IMR-90 (cell line): ENCODE measurements around the gene MICU1. TPM values are rescaled to one million over a fixed set of nuclear protein-coding genes. Genes with fewer than 3 reads are reported as not detected.

Experiments used
- ATAC-seq: fragments of 200-7000 bp; cut with Tn5 transposase; 2 replicates; pipeline ENCODE4 v1.9.1; 2020; ENCODE audit warnings: low read depth, mild to moderate bottlenecking, moderate library complexity
- BruUV-seq: library from RNA; stranded (reverse); fragments of 400-500 nt; replicated peaks from 2 replicates; lab custom pipeline; 2021; lab: Mats Ljungman, UMichigan
- CTCF ChIA-PET: fragments of 300-600 bp; formaldehyde crosslinking; extraction: SDS; loops from one replicate; lab custom pipeline; 2021; ENCODE audit warnings: antibody characterized with exemption; lab: Yijun Ruan, JAX
- POLR2A ChIA-PET: fragments of 300-600 bp; sonication (Branson Sonifier 250); formaldehyde crosslinking; loops from one replicate; lab custom pipeline; 2022; ENCODE audit warnings: antibody characterized with exemption; ENCODE audit not compliant: unreplicated experiment; lab: Charles Lee
- DNase-seq: peaks from one replicate; pipeline ENCODE4 v3.0.0; 2013
- H2AFZ ChIP-seq: replicated peaks from 2 replicates; pipeline ENCODE3; 2013; ENCODE audit warnings: low read length, mild to moderate bottlenecking; ENCODE audit not compliant: poor library complexity
- H2AK5ac ChIP-seq: 2 replicates; pipeline ENCODE4 v1.6.1; 2013; ENCODE audit warnings: low read depth, low read length, inconsistent platforms
- H2AK9ac ChIP-seq: replicated peaks from 2 replicates; pipeline ENCODE3; 2013; ENCODE audit warnings: mild to moderate bottlenecking, low read depth, low read length, moderate library complexity; ENCODE audit not compliant: poor library complexity
- H2BK120ac ChIP-seq: 2 replicates; pipeline ENCODE4 v1.6.1; 2013; ENCODE audit warnings: low read depth, low read length, inconsistent platforms
- H2BK15ac ChIP-seq: 3 replicates; pipeline ENCODE4 v1.6.1; 2013; ENCODE audit warnings: low read depth, low read length, inconsistent platforms
- H2BK20ac ChIP-seq: 2 replicates; pipeline ENCODE4 v1.6.1; 2013; ENCODE audit warnings: low read depth, mild to moderate bottlenecking, inconsistent platforms, low read length, moderate library complexity
- H2BK5ac ChIP-seq: 2 replicates; pipeline ENCODE4 v1.6.1; 2013; ENCODE audit warnings: mild to moderate bottlenecking, low read depth, low read length, inconsistent platforms; ENCODE audit not compliant: poor library complexity, severe bottlenecking
- H3K14ac ChIP-seq: replicated peaks from 2 replicates; pipeline ENCODE4 v1.6.1; 2013; ENCODE audit warnings: low read depth, low read length, inconsistent platforms
- H3K18ac ChIP-seq: 2 replicates; pipeline ENCODE4 v1.6.1; 2013; ENCODE audit warnings: low read depth, low read length, control low read depth
- H3K23ac ChIP-seq: 2 replicates; pipeline ENCODE4 v1.6.1; 2013; ENCODE audit warnings: low read depth, low read length, inconsistent platforms
- H3K27ac ChIP-seq: 2 replicates; pipeline ENCODE4 v1.5.1; 2013; ENCODE audit warnings: mild to moderate bottlenecking, control low read depth, low read length; ENCODE audit not compliant: insufficient read depth
- H3K27me3 ChIP-seq: 2 replicates; pipeline ENCODE4 v1.6.1; 2013; ENCODE audit warnings: low read length; ENCODE audit not compliant: control insufficient read depth, insufficient read depth
- H3K36me3 ChIP-seq: 2 replicates; pipeline ENCODE4 v1.6.1; 2013; ENCODE audit warnings: low read length, mixed read lengths; ENCODE audit not compliant: control insufficient read depth, insufficient read depth
- H3K4ac ChIP-seq: 2 replicates; pipeline ENCODE4 v1.6.1; 2013; ENCODE audit warnings: low read depth, low read length, inconsistent platforms
- H3K4me1 ChIP-seq: 2 replicates; pipeline ENCODE4 v1.6.1; 2013; ENCODE audit warnings: low read length, mixed read lengths; ENCODE audit not compliant: control insufficient read depth, insufficient read depth
- H3K4me2 ChIP-seq: 2 replicates; pipeline ENCODE4 v1.6.1; 2013; ENCODE audit warnings: low read depth, mild to moderate bottlenecking, control low read depth, low read length, moderate library complexity
- H3K4me3 ChIP-seq: 2 replicates; pipeline ENCODE4 v1.5.1; 2013; ENCODE audit warnings: low read depth, mild to moderate bottlenecking, control low read depth, low read length, moderate library complexity; ENCODE audit not compliant: insufficient read depth
- H3K56ac ChIP-seq: 2 replicates; pipeline ENCODE4 v1.6.1; 2013; ENCODE audit warnings: low read length, inconsistent platforms; ENCODE audit not compliant: insufficient read depth; ENCODE audit errors: extremely low read depth
- H3K79me1 ChIP-seq, 2 experiments: 2 replicates each; pipeline ENCODE4 v1.6.1; 2013; ENCODE audit warnings: low read length in 2 of 2, inconsistent platforms in 1 of 2, low read depth in 1 of 2
- H3K9ac ChIP-seq: 2 replicates; pipeline ENCODE4 v1.6.1; 2013; ENCODE audit warnings: low read depth, low read length, control low read depth
- H3K9me1 ChIP-seq: 2 replicates; pipeline ENCODE4 v1.6.1; 2013; ENCODE audit warnings: low read length, inconsistent platforms; ENCODE audit not compliant: insufficient read depth
- H3K9me3 ChIP-seq: 2 replicates; pipeline ENCODE4 v1.6.1; 2013; ENCODE audit warnings: low read length; ENCODE audit not compliant: control insufficient read depth, insufficient read depth
- H4K20me1 ChIP-seq: 2 replicates; pipeline ENCODE4 v1.6.1; 2013; ENCODE audit warnings: low read length, inconsistent platforms; ENCODE audit not compliant: insufficient read depth
- H4K5ac ChIP-seq: 2 replicates; pipeline ENCODE4 v1.6.1; 2013; ENCODE audit warnings: mild to moderate bottlenecking, low read depth, low read length, control low read depth
- H4K8ac ChIP-seq, 2 experiments: 2 replicates each; pipeline ENCODE4 v1.6.1; 2013; ENCODE audit warnings: low read depth in 2 of 2, low read length in 2 of 2, control low read depth in 1 of 2, inconsistent platforms in 1 of 2
- H4K91ac ChIP-seq: 2 replicates; pipeline ENCODE4 v1.6.1; 2013; ENCODE audit warnings: low read depth, low read length, inconsistent platforms; ENCODE audit not compliant: insufficient read depth
- BHLHE40 ChIP-seq: fragments of 150-350 bp; IDR thresholded peaks from 2 replicates; pipeline ENCODE4 v1.6.1; 2016; ENCODE audit warnings: mild to moderate bottlenecking, low read depth, low read length
- CEBPB ChIP-seq: IDR thresholded peaks from 2 replicates; pipeline ENCODE4 v1.6.1; 2012; ENCODE audit warnings: low read depth, low read length, improper control_type of control experiment
- CHD1 ChIP-seq: IDR thresholded peaks from 2 replicates; pipeline ENCODE4 v1.6.1; 2012; ENCODE audit warnings: low read depth, low read length, improper control_type of control experiment
- ELK1 ChIP-seq: fragments of 150-350 bp; IDR thresholded peaks from 2 replicates; pipeline ENCODE4 v1.6.1; 2016; ENCODE audit warnings: low read depth, mild to moderate bottlenecking, low read length, moderate library complexity, borderline replicate concordance
- FOS ChIP-seq: fragments of 150-350 bp; IDR thresholded peaks from 2 replicates; pipeline ENCODE4 v1.6.1; 2016; ENCODE audit warnings: low read depth, low read length
- MXI1 ChIP-seq: IDR thresholded peaks from 2 replicates; pipeline ENCODE4 v1.6.1; 2012; ENCODE audit warnings: low read depth, mild to moderate bottlenecking, low read length, moderate library complexity, borderline replicate concordance
- NFE2L2 ChIP-seq: fragments of 150-350 bp; IDR thresholded peaks from 2 replicates; pipeline ENCODE4 v1.6.1; 2016; ENCODE audit warnings: low read depth, mild to moderate bottlenecking, low read length
- RCOR1 ChIP-seq: IDR thresholded peaks from 2 replicates; pipeline ENCODE4 v1.6.1; 2012; ENCODE audit warnings: mild to moderate bottlenecking, low read length, improper control_type of control experiment; ENCODE audit not compliant: insufficient replicate concordance
- RFX5 ChIP-seq: IDR thresholded peaks from 2 replicates; pipeline ENCODE4 v1.8.0; 2012; ENCODE audit warnings: low read depth, mild to moderate bottlenecking, low read length, moderate library complexity
- SMC3 ChIP-seq: fragments of 150-350 bp; IDR thresholded peaks from 2 replicates; pipeline ENCODE4 v1.6.1; 2016; ENCODE audit warnings: low read depth, mild to moderate bottlenecking, antibody characterized with exemption, low read length, moderate library complexity
- USF2 ChIP-seq: fragments of 150-350 bp; IDR thresholded peaks from 2 replicates; pipeline ENCODE4 v1.6.1; 2017; ENCODE audit warnings: mild to moderate bottlenecking, antibody characterized with exemption, low read length, low read depth
- WGBS, 2 experiments: methylation state at CpG; one replicate each; pipeline versions ENCODE4 v1.1.5 to v1.1.7; 2013; ENCODE audit warnings: missing lambda C conversion rate in 2 of 2; ENCODE audit not compliant: insufficient read length in 1 of 2; ENCODE audit errors: extremely low coverage in 2 of 2; 5-methylcytosine and 5-hydroxymethylcytosine counted together
- dilution Hi-C: fragments of 300-500 bp; cut with HindIII; formaldehyde crosslinking; loops from one replicate; pipeline ENCODE4 v1.14.3; 2018; ENCODE audit warnings: low sequenced_read_pairs; ENCODE audit not compliant: unreplicated experiment
- in situ Hi-C: fragments of 300-500 bp; cut with MboI; formaldehyde crosslinking; loops from 3 replicates; pipeline ENCODE4 v1.14.3; 2019; ENCODE audit warnings: low sequenced_read_pairs, inconsistent platforms, mixed read lengths
- intact Hi-C: fragments of 100-400 bp; cut with micrococcal nuclease; formaldehyde crosslinking; loops from 2 replicates; pipeline ENCODE4 v1.10.0; 2022
- polyA plus RNA-seq, 3 experiments: library from polyadenylated mRNA; depleted of rRNA; stranded (reverse); fragments of >200 nt; gene quantifications; 2 replicates each; pipeline ENCODE4 v1.2.3, GENCODE V29; 2012; ENCODE audit warnings: low replicate concordance in 1 of 3
- total RNA-seq: library from RNA; depleted of rRNA; stranded (reverse); fragments of >200 nt; gene quantifications from 2 replicates; pipeline ENCODE4 v1.2.3, GENCODE V29; 2012

MICU1 gene
- total and polyA plus RNA-seq, 2 of the 4 experiments (the other 2 are of a cell fraction) = 43.6 to 44.7 TPM

GRCh38 chr10:72455889-72456595 is 169.8 kb downstream of the MICU1 start:
- no CpG with 5 or more reads among the region's 3 CpGs for WGBS, 2 experiments
- TF ChIP-seq RFX5 (no peak), RCOR1 (no peak), MXI1 (no peak), ELK1 (no peak), CEBPB (no peak), USF2 (no peak), BHLHE40 (no peak), CHD1 (no peak), SMC3 (no peak), FOS (no peak), NFE2L2 (no peak)
- Histone ChIP-seq H3K23ac (no peak overlapping the region), H2AFZ (no peak overlapping the region), H4K8ac (no peak overlapping the region), H3K27me3 (no peaks in the 10 kb centered on the region), H3K4me2 (no peak overlapping the region), H2BK15ac (no peak overlapping the region), H3K4ac (no peak overlapping the region), H3K9me1 (no peaks in the 10 kb centered on the region), H3K79me1 (no peaks in the 10 kb centered on the region; a peak in 2 of 4 replicates), H3K14ac (no peak overlapping the region), H2BK5ac (no peak overlapping the region), H2BK20ac (no peak overlapping the region), H3K56ac (no peak overlapping the region), H3K9me3 (no peaks in the 10 kb centered on the region), H4K20me1 (no peaks in the 10 kb centered on the region), H3K9ac (no peak overlapping the region), H2AK5ac (no peak overlapping the region), H3K4me3 (no peak overlapping the region), H3K27ac (no peak overlapping the region), H4K5ac (no peak overlapping the region), H3K18ac (no peak overlapping the region), H3K36me3 (no peaks in the 10 kb centered on the region), H3K4me1 (peaks cover 3% of the 10 kb centered on the region), H4K91ac (no peak overlapping the region), H2BK120ac (no peak overlapping the region), H2AK9ac (no peak overlapping the region)
- ATAC-seq (no peak; the same call in 1 of the 2 replicates), DNase-seq (peak; percentile 22)
- POLR2A ChIA-PET = no interaction called here
- in situ Hi-C loops = no loop called here
- intact Hi-C loops = no loop called here
- BruUV-seq = no TSS peak
- dilution Hi-C loops = no loop called here
- CTCF ChIA-PET = no interaction called here
